CD4-positive, alpha-beta memory T cell (primary cell): ENCODE data around the gene UPK2. TPM values are rescaled to one million over a fixed set of nuclear protein-coding genes. Genes with fewer than 3 reads are reported as not detected.

ENCODE experiments used
- CTCF ChIA-PET: fragments of 350-600 bp; sonication (Branson Sonifier 250); formaldehyde crosslinking; loops from one replicate; lab custom pipeline; 2021; ENCODE audit warnings: inconsistent platforms; ENCODE audit not compliant: partially characterized antibody; lab: Charles Lee
- POLR2A ChIA-PET: fragments of 350-600 bp; sonication (Branson Sonifier 250); formaldehyde crosslinking; loops from one replicate; lab custom pipeline; 2021; ENCODE audit not compliant: partially characterized antibody; lab: Charles Lee
- DNase-seq, 5 donors: peaks; one replicate each; pipeline versions ENCODE4 v3.0.0 to v3.0.0-alpha.2; 2020 to 2022; ENCODE audit warnings: mixed read lengths in 1 of 5
- H3K27ac ChIP-seq: one replicate; pipeline ENCODE4 v1.7.0; 2013; ENCODE audit warnings: low read depth, low read length
- H3K27me3 ChIP-seq: 2 replicates; pipeline ENCODE4 v1.7.0; 2013; ENCODE audit warnings: mild to moderate bottlenecking, low read length, moderate library complexity; ENCODE audit not compliant: insufficient read depth
- H3K36me3 ChIP-seq: 2 replicates; pipeline ENCODE4 v1.7.0; 2013; ENCODE audit warnings: mild to moderate bottlenecking, low read length, moderate library complexity; ENCODE audit not compliant: insufficient read depth
- H3K4me1 ChIP-seq: 2 replicates; pipeline ENCODE4 v1.7.0; 2013; ENCODE audit warnings: mild to moderate bottlenecking, low read length, moderate library complexity; ENCODE audit not compliant: insufficient read depth
- H3K4me3 ChIP-seq, 2 donors: one replicate each; pipeline ENCODE4 v1.7.0; 2013; ENCODE audit warnings: low read length in 2 of 2, mild to moderate bottlenecking in 1 of 2
- H3K9me3 ChIP-seq, 2 donors: one replicate each; pipeline ENCODE4 v1.7.0; 2013; ENCODE audit warnings: low read length in 2 of 2, control low read depth in 1 of 2; ENCODE audit not compliant: control insufficient read depth in 1 of 2
- H3K27ac Mint-ChIP-seq, 7 donors: one replicate each; pipeline ENCODE4 v1.8.0; 2020 to 2021; ENCODE audit warnings: mixed read lengths in 7 of 7, mild to moderate bottlenecking in 6 of 7, inconsistent platforms in 3 of 7, moderate library complexity in 3 of 7
- H3K27me3 Mint-ChIP-seq, 2 donors: one replicate each; pipeline ENCODE4 v1.8.0; 2020 to 2021; ENCODE audit warnings: mixed read lengths in 2 of 2
- H3K36me3 Mint-ChIP-seq, 2 donors: one replicate each; pipeline ENCODE4 v1.8.0; 2020 to 2021; ENCODE audit warnings: mixed read lengths in 2 of 2, inconsistent platforms in 1 of 2, mild to moderate bottlenecking in 1 of 2
- H3K4me1 Mint-ChIP-seq, 4 donors: one replicate each; pipeline ENCODE4 v1.8.0; 2020 to 2021; ENCODE audit warnings: mixed read lengths in 4 of 4, mild to moderate bottlenecking in 1 of 4
- H3K4me3 Mint-ChIP-seq, 8 donors: one replicate each; pipeline ENCODE4 v1.8.0; 2020 to 2021; ENCODE audit warnings: mixed read lengths in 8 of 8, mild to moderate bottlenecking in 7 of 8, moderate library complexity in 6 of 8, inconsistent platforms in 3 of 8
- H3K9me3 Mint-ChIP-seq, 8 donors: one replicate each; pipeline ENCODE4 v1.8.0; 2020 to 2021; ENCODE audit warnings: mixed read lengths in 8 of 8, mild to moderate bottlenecking in 5 of 8, inconsistent platforms in 3 of 8, moderate library complexity in 1 of 8
- intact Hi-C: fragments of 100-400 bp; cut with micrococcal nuclease; formaldehyde crosslinking; loops from one replicate; pipeline ENCODE4 v1.15.1; 2023
- polyA plus RNA-seq, 2 donors: library from polyadenylated mRNA; unstranded; fragments of 300-500 nt; fragmentation: Illumina TruSeq; gene quantifications; one replicate each; pipeline ENCODE4 v1.2.3, GENCODE V29; 2021
- total RNA-seq, 2 experiments: library from RNA; stranded (reverse); gene quantifications; one replicate each; pipeline ENCODE4 v1.2.3, GENCODE V29; 2021

The UPK2 gene
- total RNA-seq (not detected), polyA plus RNA-seq (not detected)

DNA sequence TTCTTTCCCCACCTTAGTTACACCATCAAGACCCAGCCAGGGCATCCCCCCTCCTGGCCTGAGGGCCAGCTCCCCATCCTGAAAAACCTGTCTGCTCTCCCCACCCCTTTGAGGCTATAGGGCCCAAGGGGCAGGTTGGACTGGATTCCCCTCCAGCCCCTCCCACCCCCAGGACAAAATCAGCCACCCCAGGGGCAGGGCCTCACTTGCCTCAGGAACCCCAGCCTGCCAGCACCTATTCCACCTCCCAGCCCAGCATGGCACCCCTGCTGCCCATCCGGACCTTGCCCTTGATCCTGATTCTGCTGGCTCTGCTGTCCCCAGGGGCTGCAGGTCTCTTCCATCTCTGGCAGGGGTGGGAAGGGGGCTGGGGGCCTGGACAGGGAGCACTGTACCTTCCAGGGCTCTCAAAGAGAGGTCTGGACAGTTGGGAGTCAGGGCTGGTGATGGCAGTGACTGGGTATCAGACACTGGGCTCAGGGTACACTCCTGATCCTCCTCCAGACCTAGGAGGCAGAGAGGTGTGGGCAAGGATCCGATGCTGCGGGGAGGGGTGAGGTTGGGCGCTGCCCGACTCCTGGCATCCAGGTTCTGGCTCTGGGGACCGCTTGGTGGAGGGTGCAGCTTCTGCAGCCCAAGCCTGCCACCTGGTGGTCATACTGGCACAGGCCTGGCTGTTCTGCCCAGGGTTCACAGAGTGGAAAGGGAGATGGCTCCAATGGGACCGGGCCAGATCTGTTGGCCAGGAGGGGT lies at the start of gene UPK2:
UPK2 (plus strand) TSS at position 205 of the 753 bp plus-strand sequence; CDS start at position 258, 53 bp downstream.
- ChIA-PET POLR2A (interaction anchor here (0.7 to 1.4 kb wide), 6 partner anchors 11 to 165 kb away, joined by 3 to 5 read pairs (median 4); partner anchors contain the start of gene DDX6), CTCF (interaction anchor here (0.7 to 5.7 kb wide), 21 partner anchors 11 to 364 kb away, joined by 3 to 37 read pairs (median 4); partner anchors contain the start of gene DDX6)
- H3K4me1 ChIP-seq, result peaks cover 5% of the 10 kb centered on the region
- H3K27me3 ChIP-seq, result no peaks in the 10 kb centered on the region
- no peak within 1 kb of the TSS for H3K27ac ChIP-seq
- no peak within 1 kb of the TSS for H3K4me3 ChIP-seq
- Mint-ChIP-seq H3K36me3 (no peaks in the 10 kb centered on the region), H3K27ac (peak within 1 kb of the TSS in 4 of 7 donors; percentile 42 to 55 (median 51)), H3K9me3 (peaks cover 0 to 1% (median 0%) of the 10 kb centered on the region in 8 donors), H3K27me3 (peaks cover under 1 to 4% of the 10 kb centered on the region in 2 donors), H3K4me1 (peaks cover 4 to 5% (median 4%) of the 10 kb centered on the region in 4 donors), H3K4me3 (no peak within 1 kb of the TSS)
- no peaks in the 10 kb centered on the region for H3K9me3 ChIP-seq
- H3K36me3 ChIP-seq, result no peaks in the 10 kb centered on the region
- intact Hi-C loops, result loop anchor here (1.0 to 5.0 kb wide), 5 partner anchors 26 to 359 kb away; partner anchors contain the start of gene DDX6
- DNase-seq, result peak; percentile 83 to 85 (median 83)

DNA sequence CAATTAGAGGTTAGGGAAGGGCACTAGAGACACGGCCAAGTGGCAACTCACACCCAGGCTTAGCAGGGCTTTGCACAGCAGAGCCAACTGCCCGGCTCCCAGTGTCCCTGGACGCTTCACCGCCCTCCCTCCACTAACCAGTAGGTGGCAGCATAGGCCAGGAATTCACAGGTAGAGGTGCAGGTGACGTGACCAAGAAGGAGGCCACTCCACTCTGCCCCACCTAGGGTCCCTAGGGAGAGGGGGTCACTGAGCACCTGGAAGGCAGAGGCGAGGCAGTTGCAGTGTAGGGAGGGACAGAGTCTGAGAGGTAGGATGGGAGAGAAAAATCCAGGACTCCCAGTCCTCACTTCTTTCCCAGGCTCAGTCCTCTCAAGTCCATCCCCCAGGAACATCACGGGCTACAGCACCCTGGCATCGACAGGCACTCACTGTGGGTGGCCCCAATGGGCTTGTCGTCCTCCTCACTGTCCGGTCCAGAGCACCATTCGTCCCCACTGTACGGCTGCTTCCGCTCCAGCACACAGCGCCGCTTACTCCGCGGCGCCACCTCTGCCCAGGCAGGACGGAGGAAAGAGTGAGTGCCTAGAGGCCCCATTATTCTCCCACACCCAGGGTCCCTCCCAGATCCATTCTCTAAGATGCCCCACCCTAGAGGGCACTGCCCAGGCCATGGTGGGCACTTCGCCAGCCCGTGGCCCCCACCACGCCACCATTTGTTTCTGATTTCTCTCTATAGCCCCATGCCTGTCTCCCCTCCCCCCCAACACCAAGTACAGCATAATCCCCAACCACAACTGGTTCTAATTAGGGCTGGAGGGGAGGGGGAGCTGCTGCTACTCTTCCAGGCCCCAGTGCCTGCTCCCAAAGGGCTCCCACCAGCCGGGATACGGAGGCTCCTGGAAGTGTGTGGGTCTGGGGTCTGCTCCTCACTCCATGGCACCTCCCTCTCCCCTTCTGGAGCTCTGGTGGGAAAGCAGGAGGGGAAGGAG lies 48.8 kb upstream of the UPK2 start:
- Mint-ChIP-seq H3K4me3 (peak overlapping the region in 6 of 8 donors; percentile 0 to 85 (median 54)), H3K36me3 (peaks cover 16 to 58% of the 10 kb centered on the region in 2 donors), H3K27me3 (no peaks in the 10 kb centered on the region), H3K4me1 (peaks cover 32 to 51% (median 42%) of the 10 kb centered on the region in 4 donors), H3K9me3 (no peaks in the 10 kb centered on the region), H3K27ac (peak overlapping the region; percentile 91 to 96 (median 95))
- peak overlapping the region; percentile 40 for H3K27ac ChIP-seq
- intact Hi-C loops, result loop anchor here (1.0 to 2.0 kb wide), 3 partner anchors 23 to 289 kb away; partner anchors contain the start of gene UPK2
- peaks cover 43% of the 10 kb centered on the region for H3K36me3 ChIP-seq
- H3K4me1 ChIP-seq, result peaks cover 55% of the 10 kb centered on the region
- ChIA-PET POLR2A (interaction anchor here (0.9 to 2.2 kb wide), 4 partner anchors 37 to 149 kb away, joined by 3 to 13 read pairs (median 3); partner anchors contain the start of gene HYOU1), CTCF (interaction anchor here (0.6 to 8.5 kb wide), 11 partner anchors 9 to 218 kb away, joined by 3 to 63 read pairs (median 8); partner anchors contain the start of genes DDX6 and UPK2)
- H3K27me3 ChIP-seq, result no peaks in the 10 kb centered on the region
- peak; percentile 80 to 86 (median 83) for DNase-seq
- H3K4me3 ChIP-seq, result no peak overlapping the region
- no peaks in the 10 kb centered on the region for H3K9me3 ChIP-seq

DNA sequence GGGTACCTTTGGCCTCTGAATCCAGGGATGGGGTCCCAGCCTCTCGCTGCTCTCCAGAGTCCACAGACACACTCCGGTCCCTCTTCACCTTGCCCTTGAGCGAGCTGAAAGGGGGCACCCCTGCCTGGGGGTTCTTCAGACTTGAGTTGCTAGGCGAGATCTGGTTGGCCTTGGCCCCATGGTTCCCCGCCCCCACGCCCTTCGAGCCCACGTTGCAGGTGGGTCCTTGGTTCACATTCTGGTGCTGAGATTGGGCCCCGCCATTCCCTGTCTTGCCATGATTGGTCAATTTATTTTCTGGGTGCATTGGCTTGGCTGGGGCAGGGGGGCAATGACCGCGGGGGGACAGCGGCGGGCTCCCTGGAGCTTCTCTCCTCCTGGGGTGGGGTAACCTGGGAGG lies 47.8 kb upstream of the UPK2 start:
- peak overlapping the region; percentile 40 for H3K27ac ChIP-seq
- Mint-ChIP-seq H3K4me3 (peak overlapping the region in 2 of 8 donors; percentile 35 to 39), H3K36me3 (peaks cover 16 to 56% of the 10 kb centered on the region in 2 donors), H3K4me1 (peaks cover 38 to 60% (median 49%) of the 10 kb centered on the region in 4 donors), H3K9me3 (no peaks in the 10 kb centered on the region), H3K27me3 (no peaks in the 10 kb centered on the region), H3K27ac (peak overlapping the region; percentile 76 to 95 (median 94))
- no peak overlapping the region for H3K4me3 ChIP-seq
- no peaks in the 10 kb centered on the region for H3K9me3 ChIP-seq
- intact Hi-C loops, result no loop called here
- ChIA-PET CTCF (interaction anchor here (1.0 to 8.5 kb wide), 5 partner anchors 38 to 219 kb away, joined by 3 to 63 read pairs (median 3); partner anchors contain the start of genes DDX6 and UPK2), POLR2A (interaction anchor here (0.9 to 2.2 kb wide), 5 partner anchors 38 to 148 kb away, joined by 3 to 13 read pairs (median 3); partner anchors contain the start of gene HYOU1)
- H3K27me3 ChIP-seq, result no peaks in the 10 kb centered on the region
- peaks cover 64% of the 10 kb centered on the region for H3K4me1 ChIP-seq
- DNase-seq, result peak in 1 of 5 donors; percentile 33
- peaks cover 40% of the 10 kb centered on the region for H3K36me3 ChIP-seq

DNA sequence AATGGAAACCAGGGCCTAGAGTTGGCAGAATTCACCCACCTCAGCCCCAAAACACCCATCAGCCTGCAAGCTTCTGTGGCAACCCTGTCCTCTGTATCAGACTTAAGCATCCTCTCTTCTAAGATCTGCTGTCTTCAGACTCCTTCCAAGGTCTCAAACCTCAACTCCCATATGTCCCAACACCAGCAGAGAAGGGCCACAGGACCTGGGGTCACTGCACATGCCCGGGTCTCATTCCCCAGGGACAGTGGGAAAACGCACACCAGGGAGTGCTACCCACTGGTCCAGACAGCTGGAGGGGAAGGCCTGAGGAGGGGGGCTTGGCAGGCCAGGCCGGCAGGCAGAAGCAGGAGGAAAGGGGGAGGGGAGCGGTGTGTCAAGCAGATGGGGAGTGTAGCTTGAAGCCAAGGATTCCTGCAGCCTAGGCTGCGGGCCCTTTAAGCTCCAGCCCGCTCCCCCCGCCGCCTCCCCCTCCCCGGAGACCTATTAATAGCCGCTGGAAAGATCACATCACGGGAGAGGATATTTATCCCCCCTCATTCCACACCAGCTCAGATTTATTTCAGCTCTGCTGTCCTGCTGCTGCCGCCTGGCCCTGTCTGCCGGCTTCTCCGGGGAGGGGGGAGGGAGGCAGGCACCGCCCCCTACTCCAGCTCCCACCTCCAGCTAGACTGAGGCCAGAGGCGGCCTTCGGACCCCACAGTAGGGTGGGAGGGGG lies 47.0 kb upstream of the UPK2 start:
- H3K4me3 ChIP-seq, result no peak overlapping the region
- ChIA-PET CTCF (interaction anchor here (0.7 to 8.5 kb wide), 6 partner anchors 17 to 119 kb away, joined by 3 to 63 read pairs (median 3); partner anchors contain the start of genes CXCR5, DDX6 and UPK2), POLR2A (interaction anchor here (0.9 to 2.2 kb wide), 5 partner anchors 37 to 148 kb away, joined by 3 to 13 read pairs (median 3); partner anchors contain the start of genes HYOU1 and UPK2)
- H3K27me3 ChIP-seq, result no peaks in the 10 kb centered on the region
- intact Hi-C loops, result no loop called here
- peaks cover 16 to 53% of the 10 kb centered on the region in 2 donors for H3K36me3 Mint-ChIP-seq
- H3K4me1 ChIP-seq, result peaks cover 71% of the 10 kb centered on the region
- H3K9me3 Mint-ChIP-seq, result no peaks in the 10 kb centered on the region
- peak overlapping the region; percentile 99 for H3K27ac ChIP-seq
- peak in 1 of 5 donors; percentile 46 for DNase-seq
- peaks cover 32% of the 10 kb centered on the region for H3K36me3 ChIP-seq
- no peaks in the 10 kb centered on the region for H3K27me3 Mint-ChIP-seq
- peak overlapping the region; percentile 80 to 95 (median 91) for H3K27ac Mint-ChIP-seq
- no peaks in the 10 kb centered on the region for H3K9me3 ChIP-seq
- H3K4me3 Mint-ChIP-seq, result peak overlapping the region in 6 of 8 donors; percentile 11 to 76 (median 58)
- H3K4me1 Mint-ChIP-seq, result peaks cover 38 to 65% (median 50%) of the 10 kb centered on the region in 4 donors

DNA sequence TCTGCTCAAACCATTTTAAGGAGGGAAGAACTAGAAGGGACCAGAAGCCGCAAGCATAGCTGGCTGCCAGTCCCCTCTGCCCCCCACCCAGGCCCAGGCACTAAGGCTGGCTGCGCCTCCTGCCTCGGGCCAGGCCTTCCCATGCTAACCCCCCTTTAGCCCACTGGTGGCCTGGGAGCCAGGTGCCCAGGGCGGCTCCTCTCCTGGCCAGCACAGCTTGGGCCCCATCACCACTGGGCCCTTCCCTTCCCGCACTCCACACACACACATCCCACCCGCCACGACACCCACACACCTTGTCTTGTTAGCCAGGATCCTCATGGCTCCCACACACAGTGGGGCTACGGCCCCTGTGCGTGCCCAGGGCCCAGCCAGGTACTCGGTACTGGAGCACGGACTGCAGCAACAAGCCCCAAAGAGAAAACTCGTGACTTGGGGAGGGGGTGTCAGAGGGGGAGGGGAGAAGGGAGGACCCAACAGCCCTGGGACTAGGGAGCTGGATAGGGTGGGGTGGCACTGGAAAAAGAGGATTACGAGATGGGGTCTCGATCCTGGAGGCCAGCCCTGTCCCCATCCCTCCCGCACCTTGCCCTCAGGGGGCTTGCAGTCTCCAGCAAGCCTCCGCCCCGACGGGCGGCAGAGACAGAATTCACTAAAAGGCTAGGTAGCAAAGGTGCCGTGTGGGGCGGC lies 46.3 kb upstream of the UPK2 start:
- POLR2A ChIA-PET, result interaction anchor here (1.1 to 4.3 kb wide), 6 partner anchors 32 to 210 kb away, joined by 3 to 20 read pairs (median 6); partner anchors contain the start of genes RPS25, TRAPPC4 and UPK2
- H3K4me3 ChIP-seq, result no peak overlapping the region
- intact Hi-C loops, result no loop called here
- H3K27me3 ChIP-seq, result no peaks in the 10 kb centered on the region
- no peaks in the 10 kb centered on the region for H3K9me3 ChIP-seq
- H3K36me3 ChIP-seq, result peaks cover 27% of the 10 kb centered on the region
- DNase-seq, result peak in 1 of 5 donors; percentile 43
- peaks cover 78% of the 10 kb centered on the region for H3K4me1 ChIP-seq
- CTCF ChIA-PET, result interaction anchor here (0.7 to 8.5 kb wide), 5 partner anchors 17 to 119 kb away, joined by 3 to 63 read pairs (median 3); partner anchors contain the start of genes CXCR5, DDX6 and UPK2
- Mint-ChIP-seq H3K9me3 (no peaks in the 10 kb centered on the region), H3K27ac (peak overlapping the region; percentile 68 to 95 (median 85)), H3K4me3 (peak overlapping the region; percentile 21 to 69 (median 56)), H3K27me3 (no peaks in the 10 kb centered on the region), H3K4me1 (peaks cover 44 to 72% (median 56%) of the 10 kb centered on the region in 4 donors), H3K36me3 (peaks cover 16 to 55% of the 10 kb centered on the region in 2 donors)
- H3K27ac ChIP-seq, result peak overlapping the region; percentile 99
